Neural progenitor cell (in vitro differentiated cells): ENCODE data around the gene CPEB2. TPM values are rescaled to one million over a fixed set of nuclear protein-coding genes. Genes with fewer than 3 reads are reported as not detected.

Experiments
- DNase-seq: peaks from one replicate; pipeline ENCODE4 v3.0.0-alpha.2; 2016; ENCODE audit warnings: low spot score
- H2AFZ ChIP-seq: fragments of 200-600 bp; sonication (generic); replicated peaks from 2 replicates; pipeline ENCODE4 v1.6.1; 2016; ENCODE audit warnings: antibody characterized with exemption
- H3F3A ChIP-seq: fragments of 200-600 bp; sonication (generic); 2 replicates; pipeline ENCODE4 v1.6.1; 2016; ENCODE audit warnings: antibody characterized with exemption, low read depth
- H3K27ac ChIP-seq: fragments of 200-600 bp; sonication (generic); 2 replicates; pipeline ENCODE4 v1.5.1; 2016; ENCODE audit warnings: mild to moderate bottlenecking
- H3K27me3 ChIP-seq: fragments of 200-600 bp; sonication (generic); 2 replicates; pipeline ENCODE4 v1.6.1; 2016; ENCODE audit warnings: mild to moderate bottlenecking, moderate library complexity
- H3K36me3 ChIP-seq: fragments of 200-600 bp; sonication (generic); 2 replicates; pipeline ENCODE4 v1.5.1; 2016
- H3K4me1 ChIP-seq: fragments of 200-600 bp; sonication (generic); 2 replicates; pipeline ENCODE4 v1.6.1; 2016; ENCODE audit warnings: mixed run types
- H3K4me2 ChIP-seq: fragments of 200-600 bp; sonication (generic); 2 replicates; pipeline ENCODE4 v1.6.1; 2016
- H3K4me3 ChIP-seq: fragments of 200-600 bp; sonication (generic); 2 replicates; pipeline ENCODE4 v1.5.1; 2016
- H3K79me2 ChIP-seq: fragments of 200-600 bp; sonication (generic); 2 replicates; pipeline ENCODE4 v1.6.1; 2016; ENCODE audit warnings: low read depth
- H3K9ac ChIP-seq: fragments of 200-600 bp; sonication (generic); 2 replicates; pipeline ENCODE4 v1.6.1; 2016
- H3K9me3 ChIP-seq: fragments of 200-600 bp; sonication (generic); 2 replicates; pipeline ENCODE4 v1.5.1; 2016; ENCODE audit warnings: low read depth
- H4K20me1 ChIP-seq: fragments of 200-600 bp; sonication (generic); 2 replicates; pipeline ENCODE4 v1.6.1; 2016; ENCODE audit warnings: low read depth
- H3K27ac Mint-ChIP-seq: 3 replicates; pipeline ENCODE4 v1.8.0; 2021; ENCODE audit warnings: mixed read lengths
- H3K27me3 Mint-ChIP-seq: 2 replicates; pipeline ENCODE4 v1.8.0; 2022; ENCODE audit warnings: low read depth, mild to moderate bottlenecking, inconsistent platforms, moderate library complexity, mixed read lengths; ENCODE audit not compliant: insufficient read depth
- H3K36me3 Mint-ChIP-seq: 3 replicates; pipeline ENCODE4 v1.8.0; 2021; ENCODE audit warnings: mixed read lengths
- H3K4me1 Mint-ChIP-seq: 3 replicates; pipeline ENCODE4 v1.8.0; 2021; ENCODE audit warnings: mixed read lengths
- H3K4me3 Mint-ChIP-seq: 3 replicates; pipeline ENCODE4 v1.8.0; 2021; ENCODE audit warnings: mild to moderate bottlenecking, moderate library complexity, mixed read lengths
- H3K9me3 Mint-ChIP-seq: 3 replicates; pipeline ENCODE4 v1.8.0; 2020; ENCODE audit warnings: mixed read lengths
- CTCF ChIP-seq: fragments of 200-600 bp; sonication (generic); IDR thresholded peaks from 2 replicates; pipeline ENCODE4 v1.5.1; 2017; ENCODE audit warnings: antibody characterized with exemption, mild to moderate bottlenecking
- EZH2 ChIP-seq: fragments of 200-600 bp; sonication (generic); IDR thresholded peaks from 2 replicates; pipeline ENCODE4 v1.6.1; 2017; ENCODE audit warnings: antibody characterized with exemption, mild to moderate bottlenecking, moderate library complexity
- EZH2phosphoT487 ChIP-seq: fragments of 200-600 bp; sonication (generic); IDR thresholded peaks from 2 replicates; pipeline ENCODE4 v1.6.1; 2017; ENCODE audit warnings: antibody characterized with exemption
- total RNA-seq: library from RNA; depleted of rRNA; stranded (reverse); fragments of >200 nt; gene quantifications from 2 replicates; pipeline ENCODE4 v1.2.3, GENCODE V29; 2015; ENCODE audit warnings: low replicate concordance

The CPEB2 gene
- total RNA-seq, 1 donor from 2014 or later, result 1.9 TPM

- no peak for TF ChIP-seq EZH2
- no peak for TF ChIP-seq EZH2phosphoT487
- H4K20me1 ChIP-seq, result no peaks in the 10 kb centered on the region
- no peaks in the 10 kb centered on the region for H3K79me2 ChIP-seq
- no peaks in the 10 kb centered on the region for H3F3A ChIP-seq
- DNase-seq, result no peak
- no peak overlapping the region for H3K9ac ChIP-seq
- H3K9me3 ChIP-seq, result no peaks in the 10 kb centered on the region
- Mint-ChIP-seq H3K9me3 (no peaks in the 10 kb centered on the region), H3K36me3 (no peaks in the 10 kb centered on the region), H3K4me3 (no peak overlapping the region), H3K27ac (no peak overlapping the region), H3K27me3 (no peaks in the 10 kb centered on the region), H3K4me1 (peaks cover 3% of the 10 kb centered on the region)
- H3K27ac ChIP-seq, result no peak overlapping the region
- no peaks in the 10 kb centered on the region for H3K4me1 ChIP-seq
- no peak overlapping the region for H2AFZ ChIP-seq
- no peak overlapping the region for H3K4me2 ChIP-seq
- no peak overlapping the region for H3K4me3 ChIP-seq
- H3K27me3 ChIP-seq, result no peaks in the 10 kb centered on the region
- no peaks in the 10 kb centered on the region for H3K36me3 ChIP-seq
These were observed 38.7 kb downstream of the CPEB2 start for GRCh38 chr4:15040916-15041463.

GRCh38 chr4:15042529-15043167, 40.4 kb downstream of the CPEB2 start:
- Histone ChIP-seq H3K27ac (no peak overlapping the region), H3K4me1 (no peaks in the 10 kb centered on the region), H3K27me3 (no peaks in the 10 kb centered on the region), H4K20me1 (no peaks in the 10 kb centered on the region), H3K9ac (no peak overlapping the region), H3F3A (no peaks in the 10 kb centered on the region), H3K79me2 (no peaks in the 10 kb centered on the region), H3K4me2 (no peak overlapping the region), H3K9me3 (no peaks in the 10 kb centered on the region), H3K36me3 (no peaks in the 10 kb centered on the region), H2AFZ (no peak overlapping the region), H3K4me3 (no peak overlapping the region)
- no peak overlapping the region for H3K4me3 Mint-ChIP-seq
- H3K9me3 Mint-ChIP-seq, result no peaks in the 10 kb centered on the region
- no peaks in the 10 kb centered on the region for H3K27me3 Mint-ChIP-seq
- no peak for DNase-seq
- TF ChIP-seq EZH2phosphoT487, result no peak
- TF ChIP-seq EZH2, result no peak
- TF ChIP-seq CTCF, result no peak
- H3K36me3 Mint-ChIP-seq, result no peaks in the 10 kb centered on the region
- H3K4me1 Mint-ChIP-seq, result peaks cover 3% of the 10 kb centered on the region
- no peak overlapping the region for H3K27ac Mint-ChIP-seq

GRCh38 chr4:15043226-15043625, 40.9 kb downstream of the CPEB2 start:
- Histone ChIP-seq H4K20me1 (no peaks in the 10 kb centered on the region), H3F3A (no peaks in the 10 kb centered on the region), H3K9ac (no peak overlapping the region), H2AFZ (no peak overlapping the region), H3K4me3 (no peak overlapping the region), H3K4me1 (no peaks in the 10 kb centered on the region), H3K27me3 (no peaks in the 10 kb centered on the region), H3K27ac (no peak overlapping the region), H3K9me3 (no peaks in the 10 kb centered on the region), H3K79me2 (no peaks in the 10 kb centered on the region), H3K4me2 (no peak overlapping the region), H3K36me3 (no peaks in the 10 kb centered on the region)
- no peak overlapping the region for H3K27ac Mint-ChIP-seq
- DNase-seq, result peak; percentile 9
- no peaks in the 10 kb centered on the region for H3K9me3 Mint-ChIP-seq
- no peaks in the 10 kb centered on the region for H3K36me3 Mint-ChIP-seq
- TF ChIP-seq CTCF, result peak; percentile 38
- no peak for TF ChIP-seq EZH2
- no peaks in the 10 kb centered on the region for H3K27me3 Mint-ChIP-seq
- no peak overlapping the region for H3K4me3 Mint-ChIP-seq
- peaks cover 3% of the 10 kb centered on the region for H3K4me1 Mint-ChIP-seq

GRCh38 chr4:15043922-15044321, 41.6 kb downstream of the CPEB2 start:
- Histone ChIP-seq H3K27me3 (no peaks in the 10 kb centered on the region), H3K79me2 (no peaks in the 10 kb centered on the region), H3F3A (no peaks in the 10 kb centered on the region), H3K36me3 (no peaks in the 10 kb centered on the region), H4K20me1 (no peaks in the 10 kb centered on the region), H3K4me3 (no peak overlapping the region), H3K4me2 (no peak overlapping the region), H3K9me3 (no peaks in the 10 kb centered on the region), H3K9ac (no peak overlapping the region), H2AFZ (no peak overlapping the region), H3K4me1 (no peaks in the 10 kb centered on the region), H3K27ac (no peak overlapping the region)
- no peaks in the 10 kb centered on the region for H3K9me3 Mint-ChIP-seq
- H3K4me3 Mint-ChIP-seq, result no peak overlapping the region
- no peak for TF ChIP-seq EZH2phosphoT487
- no peak for TF ChIP-seq EZH2
- TF ChIP-seq CTCF, result no peak
- H3K27me3 Mint-ChIP-seq, result no peaks in the 10 kb centered on the region
- DNase-seq, result no peak
- peaks cover 3% of the 10 kb centered on the region for H3K4me1 Mint-ChIP-seq
- H3K36me3 Mint-ChIP-seq, result no peaks in the 10 kb centered on the region
- H3K27ac Mint-ChIP-seq, result no peak overlapping the region
